Measurements from ENCODE around the gene RAB1B.
"Not testable (repeated sequence)": the region's sequence is repeated elsewhere in the genome, so short reads cannot be mapped to it uniquely, and the experiment has no call there.

GRCh38 chr11:66253081-66253480 lies 15.4 kb upstream of the RAB1B start:
- TF ChIP-seq TARDBP (IDR thresholded peaks at IDR 0.05); FOXK2 (IDR thresholded peaks at IDR 0.05); FOXM1 (IDR thresholded peaks at IDR 0.05; ENCODE audit: borderline replicate concordance); HDGF (IDR thresholded peaks at IDR 0.05; ENCODE audit: borderline replicate concordance); ELF4 (IDR thresholded peaks at IDR 0.05); ZNF384 (IDR thresholded peaks at IDR 0.05); SUZ12 (IDR thresholded peaks at IDR 0.05); SP1 (IDR thresholded peaks at IDR 0.05); PKNOX1 (IDR thresholded peaks at IDR 0.05): not testable (repeated sequence)
